Common myeloid progenitor, CD34-positive (primary cell): Measurements from ENCODE around the gene NACC1.

Experiments used
- CTCF ChIA-PET: fragments of 350-600 bp; sonication (Branson Sonifier 250); formaldehyde crosslinking; loops from one replicate; lab custom pipeline; 2021; ENCODE audit warnings: antibody characterized with exemption; lab: Charles Lee
- POLR2A ChIA-PET: fragments of 350-600 bp; sonication (Branson Sonifier 250); formaldehyde crosslinking; loops from one replicate; lab custom pipeline; 2021; ENCODE audit warnings: antibody characterized with exemption; lab: Charles Lee
- DNase-seq, 3 donors: peaks; one replicate each; pipeline versions ENCODE4 v3.0.0 to v3.0.0-alpha.2; 2013
- H3K27ac ChIP-seq, 2 experiments: 1 replicate in 1 of 2; 2 replicates in 1 of 2; pipeline ENCODE4 v1.7.0; 2013; ENCODE audit warnings: inconsistent platforms in 2 of 2, low read length in 2 of 2, mild to moderate bottlenecking in 2 of 2, low read depth in 1 of 2, moderate library complexity in 1 of 2; ENCODE audit not compliant: severe bottlenecking in 2 of 2, insufficient read depth in 1 of 2, poor library complexity in 1 of 2
- H3K27me3 ChIP-seq, 5 experiments: replicated peaks in 2 of 5; 1 replicate in 3 of 5; 2 replicates in 2 of 5; pipeline versions ENCODE4 v1.6.1 to v1.7.0; 2013; ENCODE audit warnings: low read length in 4 of 5, mild to moderate bottlenecking in 2 of 5, moderate library complexity in 2 of 5, inconsistent platforms in 1 of 5; ENCODE audit not compliant: insufficient read depth in 5 of 5, control insufficient read depth in 4 of 5
- H3K36me3 ChIP-seq, 4 experiments: 1 replicate in 2 of 4; 2 replicates in 2 of 4; pipeline versions ENCODE4 v1.6.1 to v1.7.0; 2013; ENCODE audit warnings: low read length in 3 of 4, control low read depth in 1 of 4, mild to moderate bottlenecking in 1 of 4; ENCODE audit not compliant: control insufficient read depth in 4 of 4, insufficient read depth in 4 of 4
- H3K4me1 ChIP-seq, 4 experiments: 1 replicate in 3 of 4; 2 replicates in 1 of 4; pipeline versions ENCODE4 v1.6.1 to v1.7.1; 2013; ENCODE audit warnings: low read length in 3 of 4, mild to moderate bottlenecking in 3 of 4, control low read depth in 1 of 4, inconsistent platforms in 1 of 4, moderate library complexity in 1 of 4; ENCODE audit not compliant: control insufficient read depth in 4 of 4, insufficient read depth in 4 of 4; ENCODE audit errors: control extremely low read depth in 1 of 4
- H3K4me3 ChIP-seq, 7 experiments: 1 replicate in 4 of 7; 2 replicates in 3 of 7; pipeline versions ENCODE4 v1.5.1 to v1.7.0; 2013; ENCODE audit warnings: mild to moderate bottlenecking in 7 of 7, low read length in 6 of 7, moderate library complexity in 6 of 7, inconsistent platforms in 2 of 7, low read depth in 2 of 7, control low read depth in 1 of 7; ENCODE audit not compliant: insufficient read depth in 4 of 7, control insufficient read depth in 1 of 7; ENCODE audit errors: extremely low read depth in 1 of 7
- H3K9me3 ChIP-seq, 5 experiments: 1 replicate in 4 of 5; 2 replicates in 1 of 5; pipeline versions ENCODE4 v1.6.1 to v1.7.1; 2013; ENCODE audit warnings: low read length in 4 of 5, mild to moderate bottlenecking in 2 of 5, inconsistent platforms in 1 of 5, low read depth in 1 of 5, moderate library complexity in 1 of 5; ENCODE audit not compliant: control insufficient read depth in 4 of 5, insufficient read depth in 2 of 5; ENCODE audit errors: control extremely low read depth in 1 of 5
- WGBS: methylation state at CpG from one replicate; pipeline ENCODE4 v1.1.5; 2013; ENCODE audit not compliant: insufficient coverage; 5-methylcytosine and 5-hydroxymethylcytosine counted together

Gene NACC1

DNA sequence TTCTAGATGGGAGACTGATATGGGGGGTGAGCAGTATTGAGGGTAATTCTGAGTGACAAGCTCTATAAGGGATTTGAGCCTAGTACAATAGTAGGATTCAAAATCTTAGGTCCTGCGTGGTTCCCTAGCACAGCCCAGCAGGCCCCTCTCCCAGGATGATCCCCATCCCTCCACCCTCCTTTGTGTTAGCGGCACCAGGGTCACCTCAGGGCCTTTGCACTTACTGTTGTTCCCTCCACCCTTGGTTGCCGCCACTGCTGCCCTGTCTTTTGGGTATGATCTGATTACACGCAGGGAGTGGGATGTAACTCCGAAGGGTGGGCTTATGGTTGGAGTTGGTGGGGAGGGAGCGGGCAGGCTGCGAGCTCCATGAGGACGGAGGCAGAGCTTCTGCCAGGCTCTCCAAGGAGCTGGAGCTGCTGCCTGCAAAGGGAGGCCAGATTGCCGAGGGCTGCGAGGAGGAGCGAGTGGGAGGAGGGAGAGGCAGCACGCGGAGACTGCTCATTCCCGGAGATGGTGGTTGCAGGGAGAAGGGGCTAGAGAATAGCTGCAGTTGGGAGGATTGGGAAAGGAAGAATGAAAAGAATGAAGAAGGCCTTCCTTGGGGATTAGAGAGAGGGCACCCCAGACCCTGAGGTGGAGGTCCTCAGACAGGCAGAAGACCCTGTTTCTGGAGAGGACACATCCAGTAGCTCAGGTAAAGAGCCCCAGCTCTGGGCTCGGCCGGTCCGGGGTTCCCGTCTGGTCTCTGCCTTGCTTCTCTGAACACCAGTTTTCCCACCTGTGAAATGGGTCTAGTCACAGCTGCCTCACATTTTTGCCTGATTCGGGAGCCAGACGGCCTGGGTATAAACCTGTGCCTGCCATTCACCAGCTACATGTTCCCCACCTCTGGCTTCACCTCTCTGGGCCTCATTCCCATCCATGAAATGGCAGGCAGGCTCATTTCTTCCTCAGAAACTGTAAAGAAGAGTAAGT, 5.2 kb downstream of the NACC1 start:
- WGBS = 95% methylated on average over 18 of the region's 20 CpGs
- CTCF ChIA-PET = interaction anchor here (1.1 kb wide), 2 partner anchors 12 to 62 kb away, joined by 3 to 4 read pairs; no protein-coding TSS in a partner anchor
- Histone ChIP-seq H3K9me3 (no peaks in the 10 kb centered on the region), H3K27me3 (no peaks in the 10 kb centered on the region), H3K36me3 (peaks cover 0 to 47% (median 11%) of the 10 kb centered on the region in 4 experiments), H3K27ac (no peak overlapping the region), H3K4me1 (peaks cover 0 to 19% (median 14%) of the 10 kb centered on the region in 4 experiments), H3K4me3 (no peak overlapping the region)
- no peak for DNase-seq
- POLR2A ChIA-PET = no interaction called here

DNA sequence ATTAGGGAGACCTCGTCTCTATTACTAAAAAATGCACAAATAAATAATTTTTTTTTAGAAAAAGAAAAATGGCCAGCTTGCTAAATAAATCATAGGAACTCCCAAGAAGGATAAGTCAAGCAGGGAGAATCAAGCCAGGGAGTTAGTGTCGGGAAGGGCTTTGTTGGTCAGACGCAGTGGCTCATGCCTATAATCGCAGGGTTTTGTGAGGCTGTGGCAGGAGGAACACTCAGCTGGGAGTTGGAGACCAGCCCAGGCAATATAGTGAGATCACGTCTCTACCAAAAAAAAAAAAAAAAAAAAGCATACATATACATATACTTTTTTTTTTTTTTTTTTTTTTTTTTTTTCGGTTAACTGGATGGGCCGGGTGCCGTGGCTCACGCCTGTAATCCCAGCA, 9.0 kb downstream of the NACC1 start:
- no CpG with 5 or more reads among the region's 9 CpGs for WGBS
- Histone ChIP-seq H3K36me3 (peaks cover 0 to 49% (median 8%) of the 10 kb centered on the region in 4 experiments), H3K9me3 (no peaks in the 10 kb centered on the region), H3K27ac (no peak overlapping the region), H3K4me3 (no peak overlapping the region), H3K27me3 (no peaks in the 10 kb centered on the region), H3K4me1 (peaks cover 0 to 6% (median 2%) of the 10 kb centered on the region in 4 experiments)
- CTCF ChIA-PET = interaction anchor here (1.0 to 2.6 kb wide), 3 partner anchors 10 to 33 kb away, joined by 3 to 8 read pairs (median 3); partner anchors contain the start of gene NACC1
- POLR2A ChIA-PET = no interaction called here
- no peak for DNase-seq

DNA sequence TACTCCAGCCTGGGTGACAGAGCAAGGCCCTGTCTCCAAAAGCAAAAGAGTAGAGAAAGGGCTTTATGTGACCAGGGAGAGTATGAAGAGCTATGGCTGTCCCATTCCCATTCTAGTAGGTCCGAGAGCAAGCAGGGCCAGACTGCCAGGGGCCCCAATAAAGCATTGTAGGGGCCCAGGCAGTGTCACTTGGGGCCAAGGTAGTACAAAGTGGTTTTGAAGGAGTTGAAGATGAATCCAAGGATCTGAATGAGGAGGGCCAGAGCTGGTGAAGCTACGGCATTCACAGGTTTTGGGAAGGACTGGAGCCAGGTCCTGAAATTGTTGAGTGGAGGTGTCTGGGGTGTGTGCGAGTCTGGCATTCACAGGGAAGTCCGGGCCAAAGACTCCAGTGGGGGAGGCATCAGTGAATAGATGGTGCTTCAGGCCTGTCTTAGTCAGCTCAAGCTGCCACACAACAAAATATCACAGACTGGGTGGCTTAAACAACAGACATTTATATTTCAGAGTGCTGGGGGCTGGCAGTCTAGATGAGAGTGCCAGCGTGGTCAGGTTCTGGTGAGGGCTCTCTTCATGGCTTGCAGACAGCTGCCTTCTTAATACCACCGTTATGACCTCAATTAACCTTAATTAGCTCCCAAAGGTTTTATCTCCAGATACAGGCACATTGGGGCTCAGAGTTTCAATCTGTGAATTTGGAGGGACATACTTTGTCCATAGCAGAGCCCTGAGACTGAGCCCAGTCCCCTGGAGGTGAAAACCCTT, 9.9 kb downstream of the NACC1 start:
- Histone ChIP-seq H3K27me3 (no peaks in the 10 kb centered on the region), H3K9me3 (no peaks in the 10 kb centered on the region), H3K36me3 (peaks cover 0 to 45% (median 8%) of the 10 kb centered on the region in 4 experiments), H3K4me1 (peaks cover 0 to 12% (median 9%) of the 10 kb centered on the region in 4 experiments), H3K27ac (no peak overlapping the region), H3K4me3 (no peak overlapping the region)
- ChIA-PET POLR2A (no interaction called here), CTCF (interaction anchor here (0.6 to 2.6 kb wide), 7 partner anchors 8 to 145 kb away, joined by 3 to 8 read pairs (median 4); partner anchors contain the start of gene NACC1)
- whole genome bisulfite sequencing = 98% methylated on average over 6 of the region's 6 CpGs
- DNase-seq = no peak

DNA sequence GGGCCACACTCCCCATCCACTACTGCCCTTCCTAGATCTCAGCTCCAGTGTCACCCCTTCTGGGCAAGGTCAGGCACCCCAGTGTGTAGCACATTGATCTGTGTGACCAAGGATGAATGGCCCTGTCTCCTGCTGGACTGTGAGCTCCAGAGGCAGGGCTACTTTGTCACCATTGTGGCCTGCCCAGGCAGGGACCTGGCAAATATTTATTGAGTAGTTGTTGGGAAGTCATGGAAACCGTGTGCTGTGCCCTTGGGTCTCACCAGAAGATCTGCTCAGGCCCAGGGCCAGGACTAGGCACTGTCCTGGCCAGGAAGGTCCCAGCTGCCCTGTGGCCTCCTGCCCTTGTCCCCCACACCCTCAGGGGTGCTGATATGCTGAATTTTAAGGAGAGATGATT, 10.5 kb downstream of the NACC1 start:
- peaks cover 0 to 39% (median 8%) of the 10 kb centered on the region in 4 experiments for H3K36me3 ChIP-seq
- CTCF ChIA-PET = interaction anchor here (0.6 to 2.6 kb wide), 7 partner anchors 8 to 103 kb away, joined by 3 to 8 read pairs (median 3); partner anchors contain the start of gene NACC1

DNA sequence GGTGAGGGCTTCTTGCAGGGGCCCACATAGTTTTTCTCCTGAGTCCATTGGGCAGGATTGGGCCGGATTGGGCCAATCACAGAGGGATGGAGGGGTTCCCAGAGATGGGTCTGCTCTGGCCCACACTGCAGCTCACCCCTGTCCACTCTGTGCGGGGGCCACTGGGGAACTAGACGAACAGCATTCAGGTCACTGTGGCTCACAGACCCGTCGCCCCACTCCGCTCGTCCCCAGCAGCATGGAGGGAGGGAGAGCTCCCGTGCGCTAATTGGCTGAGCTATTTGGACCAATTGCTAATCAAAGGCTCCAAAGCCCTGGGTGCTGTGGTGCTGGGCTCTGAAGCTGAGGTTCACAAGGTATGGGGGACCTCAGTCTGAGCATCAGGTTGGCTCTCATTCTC, 11.3 kb downstream of the NACC1 start:
- CTCF ChIA-PET = interaction anchor here (0.9 to 2.6 kb wide), 4 partner anchors 8 to 12 kb away, joined by 3 to 8 read pairs (median 5); partner anchors contain the start of gene NACC1
- no peak overlapping the region for H3K27ac ChIP-seq
- no peak for DNase-seq
- POLR2A ChIA-PET = no interaction called here
- 94% methylated on average over 6 of the region's 9 CpGs for WGBS
- no peaks in the 10 kb centered on the region for H3K9me3 ChIP-seq
- no peak overlapping the region for H3K4me3 ChIP-seq
- H3K36me3 ChIP-seq = peaks cover 0 to 35% (median 9%) of the 10 kb centered on the region in 4 experiments
- H3K4me1 ChIP-seq = peaks cover 0 to 14% (median 9%) of the 10 kb centered on the region in 4 experiments
- H3K27me3 ChIP-seq = no peaks in the 10 kb centered on the region

More for the DNA sequence above, 10.5 kb downstream of the NACC1 start:
- DNase-seq = no peak
- POLR2A ChIA-PET = no interaction called here
- H3K9me3 ChIP-seq = no peaks in the 10 kb centered on the region
- peaks cover 0 to 14% (median 9%) of the 10 kb centered on the region in 4 experiments for H3K4me1 ChIP-seq
- 100% methylated on average over 1 of the region's 1 CpG for WGBS
- no peak overlapping the region for H3K4me3 ChIP-seq
- no peak overlapping the region for H3K27ac ChIP-seq
- H3K27me3 ChIP-seq = no peaks in the 10 kb centered on the region

DNA sequence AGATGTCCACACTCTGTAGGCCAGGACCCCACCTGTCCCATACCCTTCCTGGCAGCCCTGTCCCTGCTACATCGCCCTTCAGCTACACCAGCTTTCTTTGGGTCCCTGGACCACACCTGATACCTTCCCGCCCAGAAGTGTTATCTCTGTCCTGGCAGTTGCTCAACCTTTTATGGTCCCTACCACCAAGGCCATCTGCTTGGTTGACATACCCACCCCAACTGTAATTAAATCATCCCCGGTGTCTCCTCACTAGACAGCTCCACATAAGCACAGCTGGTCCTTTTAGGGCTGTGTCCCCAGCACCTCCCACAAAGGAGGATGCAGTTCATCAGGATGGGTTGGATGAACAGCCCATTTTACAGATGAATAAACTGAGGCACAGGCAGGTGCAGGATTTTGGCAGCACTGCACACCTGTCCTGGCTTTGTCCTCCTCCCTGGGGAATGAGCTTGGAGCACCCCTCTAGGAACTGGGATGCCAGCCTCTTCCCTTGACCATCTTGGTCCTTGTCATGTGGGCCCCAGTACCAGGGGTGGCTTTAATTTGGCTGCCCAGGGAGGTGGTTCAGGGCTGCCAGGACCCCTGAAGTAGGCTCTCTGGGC, 12.9 kb downstream of the NACC1 start:
- H3K36me3 ChIP-seq = peaks cover 0 to 46% (median 18%) of the 10 kb centered on the region in 4 experiments
- H3K27me3 ChIP-seq = no peaks in the 10 kb centered on the region
- ChIA-PET CTCF (interaction anchor here (0.7 to 2.5 kb wide), 4 partner anchors 11 to 17 kb away, joined by 3 to 13 read pairs (median 4); no protein-coding TSS in a partner anchor), POLR2A (no interaction called here)
- H3K4me3 ChIP-seq = no peak overlapping the region
- no peaks in the 10 kb centered on the region for H3K9me3 ChIP-seq
- WGBS = 100% methylated on average over 3 of the region's 3 CpGs
- no peak overlapping the region for H3K27ac ChIP-seq
- H3K4me1 ChIP-seq = peaks cover 0 to 14% (median 9%) of the 10 kb centered on the region in 4 experiments
- no peak for DNase-seq
